Measurements from ENCODE around the gene POU5F1. TPM values are rescaled to one million over a fixed set of nuclear protein-coding genes. Genes with fewer than 3 reads are reported as not detected.
"Not testable (repeated sequence)": the region's sequence is repeated elsewhere in the genome, so short reads cannot be mapped to it uniquely, and the experiment has no call there.

Gene POU5F1
- polyA plus RNA-seq, 1 of the 3 experiments (the other 2 are of a cell fraction) = not detected

DNA sequence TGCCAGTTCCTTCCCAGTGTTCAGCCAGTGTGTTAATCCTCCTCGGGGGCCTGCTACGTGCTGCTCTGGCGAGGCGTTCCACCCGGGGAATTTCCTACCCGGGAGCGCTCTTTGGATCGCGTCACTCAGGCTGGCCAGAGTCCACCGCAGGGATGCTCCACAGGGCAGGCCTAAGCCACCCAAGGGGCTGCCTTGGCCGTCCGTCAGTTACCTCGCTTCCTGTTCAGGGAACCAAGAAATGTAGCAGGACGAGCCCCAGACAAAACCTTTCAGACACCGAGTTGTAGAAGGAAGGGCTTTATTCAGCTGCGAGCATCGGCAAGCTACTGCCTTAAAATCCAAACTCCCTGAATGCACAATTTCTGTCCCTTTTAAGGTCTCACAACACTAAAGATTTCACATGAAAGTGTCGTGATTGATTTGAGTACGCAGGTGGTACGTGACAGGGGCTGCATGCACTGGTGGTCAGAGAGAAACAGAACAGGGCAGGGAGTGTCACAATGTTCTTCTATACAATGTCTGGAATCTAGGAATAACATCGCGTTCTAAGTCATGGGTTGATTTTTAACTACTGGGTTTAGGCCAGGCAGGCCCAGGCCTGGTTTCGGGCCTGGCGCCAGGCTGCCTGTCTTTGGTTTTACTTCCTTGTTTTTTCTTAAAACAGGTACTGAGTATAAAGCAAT lies 15.7 kb upstream of the POU5F1 start:
- Histone ChIP-seq H3K9me2 (no peaks in the 10 kb centered on the region), H3K27me3 (ENCODE audit: insufficient read depth) (no peaks in the 10 kb centered on the region), H3K4me1 (ENCODE audit: control insufficient read depth in 1 of 2, insufficient read depth in 2 of 2, low read depth in 1 of 2, low read length in 1 of 2) (no peaks in the 10 kb centered on the region), H3K9ac (no peak overlapping the region), H3K79me2 (ENCODE audit: insufficient read depth) (no peaks in the 10 kb centered on the region), H3K27ac (ENCODE audit: low read depth in 2 of 2, low read length in 1 of 2) (no peak overlapping the region), H3K4me3 (ENCODE audit: low read depth in 2 of 2, low read length in 1 of 2) (no peak overlapping the region), H3F3A (replicated peaks; ENCODE audit: insufficient read depth) (no peaks in the 10 kb centered on the region), H3K4me2 (no peak overlapping the region), H2AFZ (ENCODE audit: low read depth) (no peak overlapping the region), H3K9me3 (no peaks in the 10 kb centered on the region), H4K20me1 (ENCODE audit: insufficient read depth) (no peaks in the 10 kb centered on the region), H3K36me3 (replicated peaks in 1 of 2; ENCODE audit: control insufficient read depth in 1 of 2, insufficient read depth in 2 of 2, low read length in 1 of 2) (no peaks in the 10 kb centered on the region)
- TF ChIP-seq FOXJ3 (CRISPR knock-in tag; IDR thresholded peaks at IDR 0.05) (no peak), SMC3 (IDR thresholded peaks at IDR 0.05; ENCODE audit: low read depth, low read length) (no peak), POLR2AphosphoS5 (IDR thresholded peaks at IDR 0.05; ENCODE audit: low read depth, low read length) (no peak), RCOR1 (IDR thresholded peaks at IDR 0.05; ENCODE audit: low read length) (no peak), TEAD4 (IDR thresholded peaks at IDR 0.05; ENCODE audit: borderline replicate concordance, insufficient read depth) (no peak), EZH2phosphoT487 (IDR thresholded peaks at IDR 0.05; ENCODE audit: borderline replicate concordance, low read depth) (no peak), TCF12 (IDR thresholded peaks at IDR 0.05) (no peak), CHD2 (IDR thresholded peaks at IDR 0.05; ENCODE audit: low read length, partially characterized antibody) (no peak), RAD21 (IDR thresholded peaks at IDR 0.05; ENCODE audit: low read length) (no peak), NRF1 (IDR thresholded peaks at IDR 0.05; ENCODE audit: low read depth, low read length) (no peak), EP300 (IDR thresholded peaks at IDR 0.05; ENCODE audit: borderline replicate concordance in 1 of 2, low read depth in 1 of 2, low read length in 1 of 2) (no peak), GATA2 (CRISPR knock-in tag; IDR thresholded peaks at IDR 0.05) (no peak), MEF2A (IDR thresholded peaks at IDR 0.05; ENCODE audit: borderline replicate concordance, low read depth) (no peak), RXRA (IDR thresholded peaks at IDR 0.05; ENCODE audit: borderline replicate concordance, low read depth) (no peak)
- TF ChIP-seq, protein P1, sequence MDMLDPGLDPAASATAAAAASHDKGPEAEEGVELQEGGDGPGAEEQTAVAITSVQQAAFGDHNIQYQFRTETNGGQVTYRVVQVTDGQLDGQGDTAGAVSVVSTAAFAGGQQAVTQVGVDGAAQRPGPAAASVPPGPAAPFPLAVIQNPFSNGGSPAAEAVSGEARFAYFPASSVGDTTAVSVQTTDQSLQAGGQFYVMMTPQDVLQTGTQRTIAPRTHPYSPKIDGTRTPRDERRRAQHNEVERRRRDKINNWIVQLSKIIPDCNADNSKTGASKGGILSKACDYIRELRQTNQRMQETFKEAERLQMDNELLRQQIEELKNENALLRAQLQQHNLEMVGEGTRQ (IDR thresholded peaks at IDR 0.05; ENCODE audit: borderline replicate concordance, low read depth, low read length) = no peak
- TF ChIP-seq, protein P2, sequence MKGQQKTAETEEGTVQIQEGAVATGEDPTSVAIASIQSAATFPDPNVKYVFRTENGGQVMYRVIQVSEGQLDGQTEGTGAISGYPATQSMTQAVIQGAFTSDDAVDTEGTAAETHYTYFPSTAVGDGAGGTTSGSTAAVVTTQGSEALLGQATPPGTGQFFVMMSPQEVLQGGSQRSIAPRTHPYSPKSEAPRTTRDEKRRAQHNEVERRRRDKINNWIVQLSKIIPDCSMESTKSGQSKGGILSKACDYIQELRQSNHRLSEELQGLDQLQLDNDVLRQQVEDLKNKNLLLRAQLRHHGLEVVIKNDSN (IDR thresholded peaks at IDR 0.05; ENCODE audit: borderline replicate concordance, low read depth) = no peak
- ChIA-PET POLR2A (no interaction called here), CTCF (interaction anchor here (1.0 kb wide), 1 partner anchor 94 kb away, joined by 4 read pairs; no protein-coding TSS in a partner anchor)
- DNase-seq = no peak
- 88% methylated on average over 19 of the region's 24 CpGs for WGBS (ENCODE audit: low lambda C conversion rate)

DNA sequence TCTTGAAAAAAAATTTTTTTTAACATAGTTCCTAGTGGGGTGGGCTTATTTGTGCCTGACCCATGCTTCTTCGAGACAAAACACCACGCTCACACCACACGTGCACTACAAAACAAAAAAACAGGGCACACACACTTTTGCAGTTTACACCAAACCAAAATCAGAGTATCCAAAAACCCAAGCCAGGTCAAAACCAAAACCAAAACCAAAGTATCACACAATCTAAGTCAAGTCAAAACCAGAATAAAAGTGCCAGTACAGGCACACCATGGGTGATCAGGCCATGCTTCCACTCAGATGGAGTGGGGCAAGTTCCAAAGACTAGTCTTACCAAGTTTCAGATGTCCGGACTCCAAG lies 15.2 kb upstream of the POU5F1 start:
- not testable (repeated sequence) for H3K27ac ChIP-seq (ENCODE audit: low read depth in 2 of 2, low read length in 1 of 2); H2AFZ ChIP-seq (ENCODE audit: low read depth)

DNA sequence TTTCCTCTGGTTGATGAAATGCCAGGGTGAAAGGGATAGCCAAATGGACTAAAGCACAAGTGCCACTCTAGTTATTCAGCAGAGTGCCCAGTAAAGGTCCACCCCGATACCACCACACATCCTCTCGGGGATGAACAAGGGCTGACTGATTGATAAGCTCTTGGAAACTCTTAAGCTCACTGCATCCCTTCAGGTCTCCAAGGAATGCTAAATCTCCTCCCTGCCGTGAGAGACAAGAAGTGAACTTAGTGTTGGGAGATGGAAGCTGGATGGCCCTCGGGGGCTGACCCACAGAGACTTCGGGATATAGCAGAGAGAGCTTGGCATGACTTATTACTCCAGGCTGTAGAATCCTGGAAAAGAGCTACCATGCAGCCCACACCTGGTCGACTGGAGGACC lies 13.4 kb upstream of the POU5F1 start:
- H3K9ac ChIP-seq; DNase-seq; H3K27me3 ChIP-seq (ENCODE audit: insufficient read depth); H3K9me3 ChIP-seq; CTCF ChIA-PET; H3F3A ChIP-seq (replicated peaks; ENCODE audit: insufficient read depth); H3K36me3 ChIP-seq (replicated peaks in 1 of 2; ENCODE audit: control insufficient read depth in 1 of 2, insufficient read depth in 2 of 2, low read length in 1 of 2); H2AFZ ChIP-seq (ENCODE audit: low read depth); H3K79me2 ChIP-seq (ENCODE audit: insufficient read depth); H3K4me1 ChIP-seq (ENCODE audit: control insufficient read depth in 1 of 2, insufficient read depth in 2 of 2, low read depth in 1 of 2, low read length in 1 of 2); H3K4me2 ChIP-seq; H4K20me1 ChIP-seq (ENCODE audit: insufficient read depth); H3K27ac ChIP-seq (ENCODE audit: low read depth in 2 of 2, low read length in 1 of 2); H3K4me3 ChIP-seq (ENCODE audit: low read depth in 2 of 2, low read length in 1 of 2); H3K9me2 ChIP-seq: not testable (repeated sequence)
- WGBS (ENCODE audit: low lambda C conversion rate) = 67% methylated on average over 6 of the region's 6 CpGs
- POLR2A ChIA-PET = interaction anchor here (0.7 kb wide), 1 partner anchor 1468 kb away, joined by 3 read pairs; no protein-coding TSS in a partner anchor

More for the DNA sequence above, 15.2 kb upstream of the POU5F1 start:
- POLR2A ChIA-PET; DNase-seq; CTCF ChIA-PET; H3K36me3 ChIP-seq (replicated peaks in 1 of 2; ENCODE audit: control insufficient read depth in 1 of 2, insufficient read depth in 2 of 2, low read length in 1 of 2); H3K4me1 ChIP-seq (ENCODE audit: control insufficient read depth in 1 of 2, insufficient read depth in 2 of 2, low read depth in 1 of 2, low read length in 1 of 2); H3K4me2 ChIP-seq; H4K20me1 ChIP-seq (ENCODE audit: insufficient read depth); H3K4me3 ChIP-seq (ENCODE audit: low read depth in 2 of 2, low read length in 1 of 2); H3K27me3 ChIP-seq (ENCODE audit: insufficient read depth); H3K79me2 ChIP-seq (ENCODE audit: insufficient read depth); H3F3A ChIP-seq (replicated peaks; ENCODE audit: insufficient read depth); H3K9me2 ChIP-seq; H3K9ac ChIP-seq; H3K9me3 ChIP-seq: not testable (repeated sequence)
- WGBS (ENCODE audit: low lambda C conversion rate) = 84% methylated on average over 4 of the region's 4 CpGs

DNA sequence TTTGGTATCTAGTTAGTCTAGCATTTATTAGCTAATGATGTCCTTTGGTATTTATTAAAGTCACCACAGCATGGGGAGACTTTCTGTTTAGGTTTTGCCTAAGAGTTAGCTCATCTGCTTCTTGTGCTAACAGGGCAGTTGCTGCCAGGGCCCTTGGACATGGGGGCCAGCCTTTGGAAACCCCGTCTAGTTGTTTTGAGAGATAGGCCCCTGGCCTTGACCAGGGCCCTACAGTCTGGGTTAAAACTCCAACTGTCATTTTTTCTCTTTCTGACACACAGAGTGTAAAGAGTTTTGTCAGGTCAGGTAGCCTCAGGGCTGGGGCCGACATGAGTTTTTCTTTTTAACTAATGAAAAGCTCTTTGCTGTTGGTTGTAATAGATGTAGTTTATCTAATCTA lies 12.8 kb upstream of the POU5F1 start:
- not testable (repeated sequence) for H3K36me3 ChIP-seq (replicated peaks in 1 of 2; ENCODE audit: control insufficient read depth in 1 of 2, insufficient read depth in 2 of 2, low read length in 1 of 2); H3K4me1 ChIP-seq (ENCODE audit: control insufficient read depth in 1 of 2, insufficient read depth in 2 of 2, low read depth in 1 of 2, low read length in 1 of 2); H4K20me1 ChIP-seq (ENCODE audit: insufficient read depth); H3K79me2 ChIP-seq (ENCODE audit: insufficient read depth); H2AFZ ChIP-seq (ENCODE audit: low read depth); H3F3A ChIP-seq (replicated peaks; ENCODE audit: insufficient read depth); H3K27ac ChIP-seq (ENCODE audit: low read depth in 2 of 2, low read length in 1 of 2); H3K4me3 ChIP-seq (ENCODE audit: low read depth in 2 of 2, low read length in 1 of 2); H3K27me3 ChIP-seq (ENCODE audit: insufficient read depth); DNase-seq; H3K4me2 ChIP-seq; H3K9me3 ChIP-seq; H3K9me2 ChIP-seq; H3K9ac ChIP-seq
- 79% methylated on average over 2 of the region's 2 CpGs for WGBS (ENCODE audit: low lambda C conversion rate)
- ChIA-PET POLR2A (interaction anchor here (0.7 kb wide), 1 partner anchor 1468 kb away, joined by 3 read pairs; no protein-coding TSS in a partner anchor), CTCF (interaction anchor here (1.7 kb wide), 1 partner anchor 9 kb away, joined by 6 read pairs; no protein-coding TSS in a partner anchor)
